NCI-H1105 treated with DMSO at 0.1 percent for 48 hours (cell line): Measurements from ENCODE around the gene TRIO.

Experiments used
- DNase-seq: peaks from one replicate; lab custom pipeline; 2025; lab: John Stamatoyannopoulos, UW

TRIO gene

DNA sequence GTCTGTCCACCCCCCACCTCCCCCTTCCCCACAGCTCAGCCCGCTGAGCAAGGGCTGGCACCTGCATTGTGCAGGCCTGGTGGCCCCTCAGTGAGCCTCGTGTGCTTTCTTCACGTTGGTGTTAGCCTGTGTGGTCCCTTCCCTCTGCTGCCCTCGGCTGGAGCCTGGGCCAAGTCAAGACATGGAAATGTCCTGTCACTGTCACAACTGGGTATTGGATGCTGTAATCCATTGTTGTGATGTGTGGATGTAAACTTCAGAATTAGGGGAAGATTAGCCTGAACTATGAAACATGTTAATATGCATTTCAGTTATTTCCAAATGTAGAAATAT is 103.9 kb downstream of the TRIO start:
- DNase-seq = no peak

DNA sequence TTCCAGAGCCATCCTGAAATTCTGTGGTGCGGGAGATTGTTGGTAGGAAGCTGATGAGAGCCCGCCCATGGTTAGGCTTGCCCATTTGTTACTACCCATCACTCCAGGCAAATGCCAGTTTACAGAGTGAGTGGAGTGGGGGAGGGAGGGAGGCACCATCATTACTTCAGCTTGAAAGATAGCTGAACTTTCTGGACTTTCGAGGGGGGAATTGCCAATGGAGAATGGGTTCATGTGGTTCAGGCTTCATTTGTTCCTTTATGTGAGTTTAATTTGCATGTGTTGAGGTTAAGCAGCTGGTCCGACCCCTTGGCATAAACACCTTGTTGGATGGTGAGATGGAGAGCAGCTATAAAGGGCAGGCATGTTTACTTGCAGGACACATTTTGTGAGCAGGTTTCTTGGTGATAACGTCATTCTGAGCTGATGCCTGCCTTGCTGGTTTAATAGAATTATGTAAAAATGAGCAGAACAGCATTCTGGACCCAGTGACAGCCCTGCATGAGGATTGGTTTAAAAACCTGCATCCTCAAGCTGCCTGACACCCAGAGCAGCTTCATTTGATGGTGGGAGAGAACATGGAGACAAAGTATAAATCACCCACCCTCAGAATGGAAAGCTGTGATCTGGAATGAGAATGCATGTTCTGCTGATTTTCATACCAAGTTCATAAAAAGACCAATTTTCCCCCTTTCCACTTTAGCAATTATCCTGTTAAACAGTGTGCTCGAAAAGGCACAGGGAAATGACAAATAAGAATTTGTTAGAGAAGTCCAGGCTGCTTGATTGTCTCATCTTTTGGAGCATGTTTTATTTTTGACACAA is 106.3 kb downstream of the TRIO start:
- no peak for DNase-seq

DNA sequence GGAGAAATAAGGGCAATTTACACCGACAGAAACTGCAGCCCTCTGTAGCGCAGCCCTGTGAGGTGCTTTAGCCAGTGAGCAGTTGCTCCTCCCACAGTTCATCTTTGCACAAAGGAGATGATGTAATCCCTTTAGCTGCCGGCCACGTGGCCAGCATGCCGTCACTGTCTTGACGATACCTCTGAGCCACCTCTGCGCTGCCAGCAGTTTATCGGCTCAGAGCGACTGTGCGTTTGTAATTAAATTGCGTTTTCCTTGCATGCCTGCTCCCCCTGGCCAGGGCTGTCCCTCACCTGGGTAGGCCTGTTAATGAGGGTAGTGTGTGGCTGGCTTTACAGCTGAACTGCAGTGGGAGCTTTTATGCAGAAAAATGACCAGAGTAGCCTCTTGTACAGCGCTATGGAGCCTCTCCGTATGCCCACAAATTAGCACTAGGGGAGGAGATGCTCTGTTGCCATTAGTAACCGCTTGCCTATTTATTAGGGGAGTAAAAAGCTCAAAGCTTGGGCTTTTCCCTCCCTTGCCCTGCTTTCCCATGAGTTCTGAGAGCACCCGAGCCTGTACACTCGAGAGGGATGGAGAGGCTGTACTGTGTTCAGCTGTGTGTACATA is 107.0 kb downstream of the TRIO start:
- DNase-seq = peak; percentile 84

DNA sequence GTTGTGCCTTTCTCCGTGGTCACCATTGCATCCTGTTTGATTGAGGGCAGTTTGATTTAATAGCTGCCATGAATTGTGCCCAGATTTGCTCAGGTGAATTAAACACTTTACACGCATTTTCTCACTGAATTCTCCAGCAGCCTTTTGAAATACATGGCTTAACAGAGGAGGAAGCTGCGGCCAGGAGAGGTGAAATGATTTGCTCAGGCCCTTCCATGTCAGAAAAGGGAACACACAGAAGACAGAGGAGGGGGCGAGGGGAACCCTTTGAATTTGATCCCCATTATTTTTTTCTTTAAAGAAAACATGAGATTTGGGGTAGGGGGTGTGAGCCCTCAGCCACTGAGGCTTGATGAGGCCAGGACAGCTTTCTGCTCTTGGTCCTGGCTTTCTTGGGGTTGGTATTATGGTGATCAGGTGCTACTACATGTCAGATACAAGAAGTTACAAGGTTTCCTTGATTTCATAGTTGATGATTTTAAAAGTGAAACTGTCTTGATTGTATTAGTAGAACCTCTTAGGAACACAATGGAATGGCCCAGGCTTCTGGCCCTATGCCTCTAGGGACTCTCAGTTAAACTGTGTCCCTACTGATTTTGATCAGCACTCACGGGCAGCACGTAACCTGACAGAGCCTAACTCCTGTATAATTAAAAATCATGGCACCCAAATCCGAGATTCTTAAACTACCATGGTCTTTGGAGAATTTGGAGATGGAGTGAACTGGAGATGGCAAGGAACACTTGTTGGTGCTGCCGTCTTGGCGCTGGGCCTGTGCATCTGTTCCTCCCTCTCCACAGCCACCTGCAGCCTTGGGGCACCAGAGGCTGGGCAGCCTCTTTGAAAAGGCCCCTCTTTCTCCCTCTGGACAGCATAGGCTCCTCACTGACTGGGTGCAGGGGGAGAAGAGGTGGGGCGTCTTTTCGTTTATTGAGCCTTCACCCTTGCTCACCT is 107.9 kb downstream of the TRIO start:
- no peak for DNase-seq

DNA sequence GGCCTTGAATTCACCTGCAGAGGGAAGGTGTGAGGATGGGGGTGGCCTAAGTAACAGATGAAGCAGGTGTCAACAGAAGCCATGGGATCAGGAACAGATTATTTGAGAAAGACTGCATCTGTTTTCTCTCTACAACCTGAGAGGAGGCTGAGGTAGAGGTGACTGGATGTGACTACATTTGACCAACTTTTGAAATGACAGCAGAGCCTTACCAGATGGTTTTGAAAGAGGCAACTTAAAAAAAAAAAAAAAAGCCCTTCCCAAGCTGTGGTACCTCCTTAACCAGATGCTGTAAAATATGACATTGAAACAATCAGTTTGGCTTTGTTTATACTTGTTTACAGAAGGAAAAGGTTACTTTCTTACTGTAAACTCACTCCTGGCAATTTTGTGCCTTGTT is 108.6 kb downstream of the TRIO start:
- DNase-seq = no peak

DNA sequence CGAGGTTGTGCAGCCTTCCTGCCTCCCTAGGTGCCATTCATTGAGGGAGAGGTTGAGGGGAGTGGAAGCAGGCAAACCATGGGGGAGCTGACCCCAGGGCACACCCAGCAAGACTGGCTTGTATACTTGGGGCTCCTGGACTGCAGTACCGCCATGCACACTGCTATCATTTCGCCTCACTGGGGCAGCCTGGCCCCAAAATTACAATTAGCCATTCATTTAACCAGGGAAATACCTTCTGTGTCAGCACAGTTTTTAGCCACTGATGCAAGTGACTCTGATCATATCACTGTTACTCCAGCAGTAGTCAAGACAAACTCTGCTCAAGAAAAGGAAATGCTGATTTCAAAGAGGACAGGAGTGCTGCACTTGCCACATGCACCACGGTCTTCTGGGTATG is 109.7 kb downstream of the TRIO start:
- no peak for DNase-seq

DNA sequence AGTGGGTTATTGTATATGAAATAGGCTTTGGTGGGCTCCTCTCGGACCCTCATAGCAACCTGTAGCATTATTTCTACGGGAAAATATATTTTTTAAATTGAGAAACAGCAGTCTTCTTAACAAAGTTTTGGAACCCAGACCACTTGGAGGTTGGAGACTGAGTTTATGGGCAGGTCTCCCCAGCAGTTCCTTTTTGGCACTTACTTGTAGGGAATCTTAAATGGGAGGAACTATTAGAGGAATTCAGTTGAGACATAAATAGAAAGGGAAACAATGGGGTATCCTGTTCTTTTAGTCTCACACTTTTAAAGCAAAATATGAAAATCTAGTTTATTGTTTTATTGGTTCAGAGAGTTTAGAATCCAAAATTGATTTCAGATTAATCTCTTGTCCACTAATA is 111.5 kb downstream of the TRIO start:
- no peak for DNase-seq

DNA sequence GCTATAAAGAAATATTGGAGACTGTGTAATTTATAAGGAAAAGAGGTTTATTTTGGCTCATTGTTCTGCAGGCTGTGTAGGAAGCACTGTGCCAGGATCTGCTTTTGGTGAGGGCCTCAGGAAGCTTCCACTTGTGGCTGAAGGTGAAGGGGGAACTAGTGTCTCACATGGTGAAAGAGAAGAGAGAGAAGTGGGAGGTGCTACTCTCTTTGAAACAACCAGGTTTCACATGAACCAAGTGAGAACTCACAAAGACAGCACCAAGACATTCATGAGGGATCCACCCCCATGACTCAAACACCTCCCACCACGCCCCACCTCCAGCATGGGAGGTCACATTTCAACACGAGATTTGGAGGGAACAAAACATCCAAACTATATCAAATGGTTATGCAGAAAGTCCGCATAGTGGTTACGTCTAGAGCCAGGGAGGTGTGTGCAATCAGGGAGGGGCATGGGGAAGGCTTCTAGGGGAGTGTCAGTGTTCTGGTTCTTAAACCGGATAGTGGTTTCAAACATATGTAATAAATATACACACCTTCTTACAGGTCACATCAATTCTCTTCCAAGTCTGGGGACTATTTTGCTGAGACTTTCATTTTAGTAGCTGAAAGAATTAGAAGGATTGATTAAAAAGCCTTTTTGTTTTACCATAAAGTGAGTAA is 113.0 kb downstream of the TRIO start:
- DNase-seq = no peak

DNA sequence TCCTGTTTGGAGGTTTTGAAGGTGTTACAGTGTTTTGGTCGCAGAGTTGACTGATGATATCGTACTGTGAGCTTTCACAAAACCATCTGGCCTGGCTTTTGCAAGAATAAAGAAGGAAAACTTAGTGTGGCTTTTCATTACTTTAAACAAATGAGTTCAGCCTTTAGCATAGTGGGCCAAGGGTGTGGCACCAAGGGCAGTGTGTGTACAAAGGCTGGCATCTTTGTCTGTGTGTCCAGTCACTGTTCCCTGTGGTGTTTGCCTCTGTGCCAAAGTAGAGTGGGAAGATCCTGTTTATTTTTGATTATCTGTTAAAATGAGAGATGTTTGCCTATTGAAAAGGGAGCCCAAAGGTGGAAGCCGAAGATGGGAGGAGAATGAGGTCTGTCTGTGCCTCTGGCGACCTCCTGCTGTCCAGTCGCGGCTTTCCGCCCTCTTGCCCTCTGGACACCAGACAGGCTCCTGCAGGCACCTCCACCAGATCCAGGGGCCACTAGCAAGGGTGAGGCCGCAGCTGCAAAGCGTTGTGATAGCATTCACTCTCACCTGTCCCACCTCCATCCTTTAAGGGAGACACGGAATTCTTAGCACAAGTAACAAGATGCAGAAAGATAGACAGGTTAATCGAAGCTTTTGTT is 113.7 kb downstream of the TRIO start:
- no peak for DNase-seq

DNA sequence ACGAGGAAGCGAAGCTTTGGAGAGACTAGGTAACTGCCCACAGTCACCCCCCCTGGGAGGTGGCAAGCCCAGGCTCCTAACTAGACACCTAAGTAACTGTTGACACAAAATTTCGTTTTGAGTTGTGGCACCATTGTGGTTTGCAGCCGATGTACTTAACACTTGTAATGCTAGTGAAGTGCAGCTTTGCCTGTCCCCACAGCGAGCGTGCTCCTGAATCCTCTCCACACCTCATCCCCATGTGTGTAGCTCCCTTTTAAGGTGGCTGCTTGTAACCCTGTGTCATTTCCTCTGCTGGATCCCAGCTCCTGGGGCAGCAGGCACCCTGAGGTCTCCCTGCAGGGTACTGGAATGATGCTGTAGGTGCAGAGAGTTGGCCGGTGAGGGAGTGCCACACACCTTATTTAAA is 114.9 kb downstream of the TRIO start:
- no peak for DNase-seq

DNA sequence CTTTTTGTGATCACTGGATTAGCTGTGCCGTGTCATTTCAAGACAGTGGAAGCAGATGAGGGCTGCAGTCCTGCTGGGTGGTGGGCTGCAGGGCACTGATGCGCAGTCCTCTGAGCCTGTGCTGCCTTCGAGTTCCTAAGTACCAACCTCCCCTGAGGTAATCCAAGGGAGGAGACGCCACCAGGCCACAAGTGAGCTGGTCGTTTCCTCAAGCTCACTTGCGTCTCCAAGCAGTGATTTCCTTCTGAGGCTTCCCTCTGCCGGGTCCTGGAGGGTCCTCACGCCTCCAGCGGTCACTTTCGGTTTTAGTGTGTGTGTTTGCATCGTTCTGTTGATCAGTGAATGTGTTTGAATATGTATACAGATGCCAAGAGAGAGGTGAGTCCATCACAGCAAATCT is 115.7 kb downstream of the TRIO start:
- no peak for DNase-seq

DNA sequence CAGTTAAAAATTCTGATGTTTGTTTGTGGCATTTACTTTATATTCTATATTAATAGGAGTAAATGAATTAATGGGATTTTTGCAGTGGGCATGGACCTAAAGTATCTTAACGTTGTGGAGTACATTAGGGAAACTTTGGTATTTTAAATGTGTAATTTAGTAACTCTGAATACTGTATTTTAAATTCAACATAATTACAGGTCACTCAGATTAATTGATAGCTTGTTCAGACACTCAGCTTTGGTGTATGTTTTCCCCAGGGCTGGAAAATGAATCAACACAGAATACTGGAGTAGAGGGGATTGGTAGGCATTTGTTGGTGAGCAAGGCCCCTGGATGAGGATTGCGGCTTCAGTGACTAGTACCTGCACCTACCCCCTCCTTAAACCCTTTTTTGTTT is 117.5 kb downstream of the TRIO start:
- DNase-seq = no peak

DNA sequence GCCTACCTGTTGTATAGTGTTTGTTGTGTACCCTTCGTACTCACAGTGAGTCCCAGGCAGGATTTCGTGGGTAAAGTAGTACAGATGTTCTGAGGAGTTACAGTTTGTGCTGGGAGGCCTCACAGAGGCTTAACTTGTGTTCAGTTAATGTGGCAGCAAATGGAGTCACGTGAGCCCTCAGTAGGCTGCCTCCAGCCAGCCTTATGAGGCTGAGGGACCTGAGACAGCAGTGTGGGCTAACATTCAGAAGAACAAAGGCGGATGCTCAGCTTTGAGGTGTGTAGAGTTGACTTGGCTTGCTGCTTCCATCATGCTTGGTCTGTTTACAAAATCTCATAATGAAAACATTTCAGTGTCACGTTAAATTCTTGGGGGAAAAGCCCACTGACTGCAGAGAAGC is 118.1 kb downstream of the TRIO start:
- no peak for DNase-seq

DNA sequence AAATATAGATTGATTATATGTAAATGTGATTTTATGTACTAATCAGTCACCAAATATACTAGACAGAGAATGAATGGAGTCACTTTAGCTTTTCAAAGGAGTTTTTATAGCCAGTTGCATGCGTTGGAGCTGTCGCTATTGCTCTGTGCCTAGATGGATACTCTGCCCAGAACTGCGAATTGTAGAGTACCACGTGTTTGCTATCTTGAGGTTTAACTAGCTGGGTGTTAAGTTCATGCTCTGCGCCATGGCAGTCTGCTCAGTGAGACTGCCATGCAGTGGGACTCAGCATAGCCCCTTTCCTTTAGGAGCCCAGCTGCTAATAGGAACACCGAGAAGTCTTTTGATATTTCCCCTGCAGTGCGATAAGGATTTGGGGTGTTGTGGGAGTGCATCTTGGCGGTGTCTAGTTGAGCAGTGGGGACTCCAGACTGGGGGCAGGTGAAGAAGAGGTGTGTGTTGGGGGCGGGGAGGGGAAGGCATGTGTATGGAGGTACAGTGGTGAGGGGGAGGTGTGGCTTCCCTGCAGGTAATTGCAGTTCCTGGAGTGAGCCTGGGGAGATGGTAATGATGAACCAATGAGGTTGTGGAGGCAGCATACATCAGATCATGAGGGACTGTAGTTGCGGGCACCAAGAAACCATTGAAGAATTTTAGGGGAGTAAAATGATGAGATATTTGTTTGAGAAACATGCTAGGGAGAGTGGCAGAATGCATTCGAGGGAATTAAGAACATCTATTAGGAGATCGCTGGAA is 118.9 kb downstream of the TRIO start:
- DNase-seq = no peak

DNA sequence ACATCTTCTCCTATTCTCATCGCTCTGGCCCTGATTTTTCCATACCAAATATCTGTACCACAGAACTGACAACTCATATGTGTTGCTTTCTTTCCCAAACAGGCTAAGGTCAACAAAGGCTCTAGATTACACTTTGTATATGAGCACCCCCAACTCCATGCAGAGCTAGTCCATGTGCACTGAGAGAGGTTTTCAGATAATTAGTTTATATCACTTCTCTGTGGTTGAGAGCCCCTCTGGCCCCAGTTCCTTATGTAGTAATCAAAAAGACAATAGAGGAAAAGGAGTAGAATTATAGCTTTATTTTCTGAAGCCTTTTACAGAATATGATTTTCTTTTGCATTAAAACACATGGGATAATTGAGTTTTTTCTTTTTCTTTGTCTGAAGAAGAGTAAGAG is 120.0 kb downstream of the TRIO start:
- peak; percentile 43 for DNase-seq

DNA sequence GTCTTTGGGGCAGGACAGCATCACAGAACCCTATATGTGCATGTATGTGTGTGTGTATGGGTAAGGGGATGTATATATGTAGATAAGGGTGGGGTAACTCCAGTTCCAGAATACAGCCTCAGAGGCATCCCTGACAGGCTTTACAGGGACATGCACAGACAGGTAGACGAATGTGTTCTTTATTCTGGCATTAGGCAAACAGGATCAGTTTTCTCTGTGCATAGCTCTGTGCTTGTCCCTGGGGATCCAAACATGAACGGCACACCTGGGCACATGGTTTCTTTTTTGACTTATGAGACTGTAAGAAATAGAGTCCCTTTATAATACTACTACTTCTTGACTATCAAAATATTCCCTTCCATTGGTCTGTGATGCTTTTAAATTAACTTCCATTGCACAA is 120.6 kb downstream of the TRIO start:
- DNase-seq = peak; percentile 83

DNA sequence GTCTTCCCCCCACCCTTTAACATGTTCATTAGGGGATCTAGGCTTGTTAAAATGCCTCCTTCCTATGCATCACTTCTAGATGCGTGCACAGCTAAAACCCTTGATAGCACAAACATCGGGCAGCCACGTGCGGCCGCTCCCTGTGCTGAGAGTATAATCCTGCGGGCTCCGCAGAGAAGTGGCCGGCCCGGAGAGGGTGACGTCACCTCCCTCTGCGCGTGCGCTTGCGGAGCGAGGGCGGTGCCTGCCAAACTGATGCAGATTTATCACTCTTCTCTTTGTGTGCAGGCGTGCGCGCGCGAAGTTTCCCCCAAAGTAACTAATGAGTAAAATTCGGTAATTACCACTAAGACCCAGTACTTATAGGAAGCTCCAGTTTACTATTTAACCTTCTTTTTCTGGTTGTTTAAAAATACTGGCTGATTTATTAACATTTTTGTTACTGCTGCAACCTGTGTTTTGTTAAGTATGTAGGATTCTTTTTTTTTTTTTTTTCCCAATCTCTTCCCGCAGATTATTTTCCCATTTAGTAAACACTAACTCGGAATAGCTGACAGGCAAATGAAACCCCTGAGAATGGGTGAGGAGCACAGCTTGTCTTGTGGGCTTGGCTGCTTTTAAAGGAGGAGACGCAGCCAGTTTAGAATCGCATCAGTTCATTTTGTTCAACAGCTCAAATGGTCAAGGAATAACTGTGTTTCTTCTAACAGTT is 121.6 kb downstream of the TRIO start:
- peak; percentile 96 for DNase-seq

DNA sequence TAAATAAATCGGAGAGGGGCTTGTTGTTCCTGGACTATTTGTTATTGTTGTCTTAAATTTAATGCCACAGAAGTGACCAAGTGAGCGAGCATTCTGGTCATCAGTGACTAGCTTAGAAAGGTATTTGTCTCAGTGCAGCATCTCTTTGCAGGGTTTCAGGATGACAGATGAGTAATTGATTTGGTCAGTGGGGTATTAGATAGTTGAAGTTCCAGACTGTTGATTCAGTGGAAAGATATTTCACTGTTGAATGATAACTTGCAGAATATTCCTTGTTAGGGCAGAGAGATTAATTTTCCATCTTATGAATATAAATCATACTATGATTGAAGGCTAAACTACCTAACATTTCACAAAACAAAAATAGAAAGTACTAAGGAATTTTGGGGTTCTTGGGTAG is 122.4 kb downstream of the TRIO start:
- no peak for DNase-seq

DNA sequence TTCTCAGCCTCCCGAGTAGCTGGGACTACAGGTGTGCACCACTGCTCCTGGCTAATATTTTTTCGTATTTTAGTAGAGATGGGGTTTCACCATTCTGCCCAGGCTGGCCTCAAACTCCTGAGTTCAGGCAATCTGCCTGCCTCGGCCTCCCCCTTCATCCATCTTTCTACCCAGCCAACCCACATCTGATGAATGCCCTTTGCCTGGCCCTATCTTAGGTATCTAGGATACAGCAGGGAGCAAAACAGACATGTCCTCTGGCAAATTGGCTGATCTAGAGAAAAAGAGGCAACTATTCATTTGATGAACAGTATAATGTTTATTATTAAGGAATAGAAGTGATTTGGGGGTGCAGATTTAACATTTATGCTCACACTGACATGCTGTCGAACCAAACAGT is 123.0 kb downstream of the TRIO start:
- no peak for DNase-seq

DNA sequence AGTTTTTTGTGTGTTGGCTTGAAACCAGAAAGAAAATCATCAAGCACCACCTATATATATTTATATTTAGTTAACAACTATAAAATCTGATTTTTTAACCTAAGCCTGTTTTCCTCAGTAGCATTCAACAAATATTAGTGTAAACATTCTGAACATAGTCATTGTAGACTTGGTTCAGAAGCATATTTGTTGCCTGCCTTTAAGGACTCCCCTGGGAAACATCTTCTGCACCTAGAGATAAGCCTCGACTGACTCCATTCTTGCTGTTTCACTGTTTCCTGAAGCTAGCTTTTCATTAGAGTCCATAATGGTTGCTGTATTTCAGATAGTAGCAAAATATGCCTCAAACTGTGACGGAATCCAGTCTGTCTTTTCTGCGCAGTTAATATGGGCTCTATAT is 123.5 kb downstream of the TRIO start:
- DNase-seq = no peak
